HG03066 (cell line): ENCODE results near the gene FXYD7.
"Not testable (repeated sequence)": the region's sequence is repeated elsewhere in the genome, so short reads cannot be mapped to it uniquely, and the experiment has no call there.

Experiments used
- ATAC-seq: cut with Tn5 transposase; IDR thresholded peaks from one replicate; pipeline ENCODE4 v1.9.1; 2021; ENCODE audit warnings: low read depth; ENCODE audit not compliant: unreplicated experiment

FXYD7 gene

DNA sequence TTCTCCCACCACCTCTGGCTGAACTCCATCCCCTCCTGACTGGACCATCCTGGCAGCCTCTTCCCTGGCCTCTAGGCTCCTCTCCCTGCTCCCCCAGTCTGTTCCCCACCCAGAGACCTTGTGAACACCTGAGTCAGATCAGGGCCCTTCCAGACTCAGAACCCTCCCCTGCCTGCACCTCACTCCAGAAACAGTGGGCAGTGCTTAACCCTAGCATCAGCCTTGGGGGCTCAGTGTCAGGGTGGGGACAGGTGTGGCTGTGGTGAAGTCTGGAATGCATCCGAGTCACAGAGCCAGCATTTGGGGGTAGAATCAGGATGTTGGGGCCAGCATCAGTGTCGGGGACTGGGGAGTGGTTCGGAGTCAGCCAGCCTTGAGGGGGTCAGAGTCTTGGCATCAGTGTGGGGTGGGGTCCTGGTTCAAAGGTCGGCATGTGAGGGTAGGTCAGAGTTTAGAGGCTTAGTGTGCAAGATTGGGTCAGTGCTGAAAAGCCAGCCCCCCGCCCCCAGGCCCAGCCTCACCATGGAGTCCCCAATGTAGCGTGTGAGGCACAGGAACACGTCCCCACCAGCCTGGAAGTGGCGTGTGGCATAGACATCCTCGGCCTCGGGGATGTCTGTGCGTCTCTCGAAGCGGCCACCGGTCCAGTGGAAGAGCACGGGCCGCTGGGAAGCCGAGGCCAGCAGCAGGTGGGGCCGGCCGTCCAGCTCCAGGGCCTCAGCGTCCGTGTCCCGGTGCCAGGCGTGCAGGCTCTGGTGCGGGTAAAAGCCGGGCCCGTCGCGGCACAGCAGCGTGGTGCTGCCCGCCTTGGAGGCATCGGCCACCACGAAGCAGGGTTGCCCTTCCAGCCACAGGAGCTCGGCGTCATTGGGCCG is 17.1 kb upstream of the FXYD7 start:
- no peak for ATAC-seq

DNA sequence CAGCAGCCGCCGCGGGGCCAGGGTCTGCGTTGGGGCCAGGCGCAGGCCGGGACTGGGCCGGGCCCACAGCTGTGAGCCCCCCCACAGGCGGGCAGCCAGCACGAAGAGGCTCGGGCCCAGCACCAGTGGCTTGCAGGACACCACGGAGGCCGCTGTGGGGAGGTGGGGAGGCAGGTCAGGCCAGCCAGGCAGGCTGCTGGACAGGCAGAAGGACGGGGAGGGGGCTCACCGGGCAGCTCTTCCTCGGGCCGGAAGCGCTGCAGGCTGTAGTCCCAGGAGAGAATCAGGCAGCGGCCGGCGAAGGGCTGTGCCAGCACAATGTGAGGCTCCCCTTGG is 16.5 kb upstream of the FXYD7 start:
- no peak for ATAC-seq

DNA sequence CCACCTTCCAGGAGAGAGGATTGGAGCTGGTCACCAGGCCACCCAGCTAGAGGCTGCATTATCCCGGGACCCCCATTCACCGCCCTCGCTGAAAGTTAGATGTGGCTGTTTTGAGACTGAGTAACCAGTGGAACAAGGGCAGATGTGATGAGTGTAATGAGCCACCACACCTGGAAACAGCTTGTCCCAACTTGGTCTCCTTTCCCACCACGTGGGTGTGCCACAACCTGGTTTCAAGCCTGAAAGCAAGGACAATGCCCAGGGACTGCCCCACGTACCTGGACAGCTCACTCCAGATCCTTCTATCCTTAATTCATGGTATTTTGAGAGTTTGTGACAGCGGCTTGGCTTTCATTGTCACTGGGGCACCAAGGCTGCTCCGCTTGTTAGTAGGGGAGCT is 15.2 kb upstream of the FXYD7 start:
- no peak for ATAC-seq

DNA sequence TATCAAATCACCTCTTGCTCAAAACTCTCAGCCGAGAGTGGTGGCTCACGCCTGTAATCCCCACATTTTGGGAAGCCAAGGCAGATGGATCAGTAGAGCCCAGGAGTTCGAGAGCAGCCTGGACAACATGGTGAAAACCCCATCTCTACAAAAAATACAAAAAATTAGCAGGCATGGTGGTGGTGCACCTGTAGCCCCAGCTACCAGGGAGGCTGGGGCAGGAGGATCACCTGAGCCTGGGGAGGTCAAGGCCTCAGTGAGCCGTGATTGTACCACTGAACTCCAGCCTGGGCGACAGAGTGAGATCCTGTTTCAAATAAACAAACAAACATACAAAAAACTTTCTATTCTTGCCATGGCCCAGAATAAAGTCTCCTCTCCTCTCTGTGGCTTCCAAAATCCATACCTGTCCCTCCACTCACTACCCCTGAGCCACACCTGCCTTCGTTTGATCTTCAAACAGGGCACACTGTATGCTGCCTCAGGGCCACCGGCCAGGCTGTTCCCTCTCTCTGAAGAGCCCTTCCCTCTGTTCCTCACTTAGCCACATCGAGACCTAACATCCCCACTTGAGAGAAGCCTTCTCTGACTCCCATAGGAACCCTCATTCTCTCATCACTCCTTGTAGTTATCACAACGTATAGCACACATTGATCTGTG is 14.5 kb upstream of the FXYD7 start:
- ATAC-seq = no peak

- not testable (repeated sequence) for ATAC-seq
These were observed 13.3 kb upstream of the FXYD7 start for GRCh38 chr19:35129724-35130274.

DNA sequence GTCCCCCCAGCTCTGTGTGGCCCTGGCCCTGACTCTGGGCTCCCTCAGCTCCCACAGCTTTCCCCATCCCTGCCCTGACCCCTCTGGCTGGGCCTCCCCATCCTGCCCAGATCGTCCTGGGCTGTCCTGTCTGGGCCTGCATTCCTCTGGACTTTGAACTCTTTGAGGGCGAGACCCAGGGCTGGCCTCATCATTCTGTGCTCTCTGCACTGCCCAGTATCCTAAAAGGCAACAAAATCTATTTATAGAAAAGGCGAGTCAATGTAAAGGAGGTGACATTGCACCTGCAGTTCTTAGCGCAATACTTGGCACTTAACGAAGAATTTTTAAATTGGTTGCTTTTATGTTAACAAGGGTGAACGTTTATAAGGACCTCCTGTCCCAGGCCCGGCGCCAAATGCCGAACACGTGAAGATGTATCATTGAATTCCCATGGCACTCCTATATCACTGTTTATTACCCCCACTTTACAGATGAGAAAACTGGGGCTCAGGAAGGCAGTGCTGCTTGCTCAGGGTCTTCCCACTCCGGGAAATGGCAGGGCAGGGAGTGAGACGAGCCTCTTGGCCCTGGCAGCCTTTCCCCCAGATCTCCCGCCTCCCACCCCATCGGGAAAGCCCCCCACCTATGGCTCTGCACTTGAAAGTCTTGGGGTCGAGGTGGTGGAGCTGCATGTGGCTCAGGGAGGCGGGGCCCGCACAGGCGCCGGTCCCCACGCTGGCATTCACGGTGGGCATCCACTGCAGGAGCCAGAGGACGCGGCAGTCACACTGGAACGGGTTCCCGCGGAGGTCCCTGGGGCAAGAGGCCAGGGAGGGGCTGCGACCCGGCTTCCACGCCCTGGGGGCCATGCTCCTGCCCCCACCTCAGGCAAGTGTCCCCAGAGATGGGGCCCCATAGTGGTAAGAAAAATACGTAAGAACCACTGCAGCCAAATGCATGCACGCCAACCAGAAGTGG is 12.0 kb upstream of the FXYD7 start:
- ATAC-seq = no peak

- no peak for ATAC-seq
These were observed 10.8 kb upstream of the FXYD7 start for GRCh38 chr19:35132254-35132653.

DNA sequence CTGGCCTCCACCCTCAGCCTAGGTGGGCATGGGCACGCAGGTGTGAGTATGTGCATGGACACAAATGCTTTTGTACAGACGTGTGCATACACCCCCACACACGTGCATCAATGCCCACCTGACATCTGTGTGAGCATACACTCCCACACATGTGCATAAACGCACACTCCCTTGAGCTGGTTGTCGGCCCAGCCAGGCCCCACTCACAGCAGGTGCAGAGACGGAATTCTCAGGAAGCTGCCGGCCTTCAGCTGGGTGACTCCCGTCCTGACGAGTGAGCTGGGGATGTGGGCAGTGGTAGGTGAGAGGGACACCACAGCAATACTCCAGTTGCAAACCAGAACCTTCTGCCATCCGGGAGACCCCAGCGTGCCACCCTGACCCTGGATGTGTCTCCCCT is 9.2 kb upstream of the FXYD7 start:
- no peak for ATAC-seq

GRCh38 chr19:35134601-35135242 is 8.3 kb upstream of the FXYD7 start, which contains the start of gene LGI4:
LGI4 (minus strand) TSS chr19:35135059; CDS start chr19:35134680, 379 bp downstream.
- ATAC-seq = no peak

GRCh38 chr19:35135389-35135909 is 7.6 kb upstream of the FXYD7 start:
- ATAC-seq = no peak

GRCh38 chr19:35136231-35136630 is 6.8 kb upstream of the FXYD7 start:
- no peak for ATAC-seq

DNA sequence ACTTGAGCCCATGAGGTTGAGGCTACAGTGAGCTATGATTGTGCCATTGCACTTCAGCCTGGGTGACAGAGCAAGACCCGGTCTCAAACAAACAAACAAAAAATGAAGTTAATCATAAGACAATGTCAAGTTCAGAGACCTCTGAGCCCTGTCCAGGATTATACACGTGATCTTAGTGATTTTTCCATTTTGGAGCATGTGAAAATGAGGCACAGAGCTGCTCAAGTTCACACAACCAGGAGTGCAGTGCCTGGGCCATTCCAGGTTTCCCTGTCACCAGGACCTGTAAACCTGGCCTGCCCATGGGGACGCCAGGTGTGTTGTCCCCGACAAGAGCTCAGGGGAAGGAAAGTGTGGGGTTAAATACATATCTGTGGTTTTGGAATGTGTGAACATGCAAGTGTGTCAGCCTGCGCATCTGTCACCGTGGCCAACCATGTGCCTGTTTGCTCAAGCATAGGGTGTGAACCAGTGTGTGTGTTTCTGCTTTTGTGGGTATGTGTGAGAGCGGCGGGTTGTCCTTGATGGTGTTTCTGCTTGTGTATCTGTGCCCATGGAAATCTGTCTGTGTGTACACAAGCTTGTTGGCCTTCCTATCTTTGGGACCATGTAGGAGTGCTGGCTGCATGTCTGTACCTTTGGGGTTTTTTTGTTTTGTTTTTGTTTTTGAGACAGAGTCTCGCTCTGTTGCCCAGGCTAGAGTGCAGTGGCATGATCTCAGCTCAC is 5.9 kb upstream of the FXYD7 start:
- no peak for ATAC-seq

GRCh38 chr19:35138305-35138892 is 4.7 kb upstream of the FXYD7 start, which contains the start of gene FXYD1:
FXYD1 (plus strand) TSS chr19:35138824; CDS start chr19:35140080, 1,256 bp downstream.
- ATAC-seq = no peak

- no peak for ATAC-seq
These were observed 2.7 kb upstream of the FXYD7 start for GRCh38 chr19:35140207-35140961.

GRCh38 chr19:35140962-35141836 is 1.9 kb upstream of the FXYD7 start:
- no peak for ATAC-seq

GRCh38 chr19:35141837-35142605 is 1.0 kb upstream of the FXYD7 start:
- no peak for ATAC-seq
